Gastrocnemius medialis (tissue), 4 donors: ENCODE measurements around the gene SULF2. TPM values are rescaled to one million over a fixed set of nuclear protein-coding genes. Genes with fewer than 3 reads are reported as not detected.

Source experiments
- ATAC-seq, 2 donors: fragments of 150-250 bp; one replicate each; pipeline ENCODE4 v1.9.1; 2016
- DNase-seq, 2 donors: peaks; one replicate each; pipeline ENCODE4 v3.0.0-alpha.2; 2019
- H3K27ac ChIP-seq, 4 donors: fragments of 200-600 bp; sonication (generic); 1 replicate in 1 of 4; 2 replicates in 3 of 4; pipeline ENCODE4 v1.5.1; 2016 to 2018; ENCODE audit warnings: mild to moderate bottlenecking in 2 of 4, moderate library complexity in 1 of 4
- H3K27me3 ChIP-seq, 3 donors: fragments of 200-600 bp; sonication (generic) in 2 of 3; 1 replicate in 1 of 3; 2 replicates in 2 of 3; pipeline versions ENCODE4 v1.5.1 to v1.6.0; 2016 to 2019; ENCODE audit warnings: mild to moderate bottlenecking in 1 of 3, moderate library complexity in 1 of 3
- H3K36me3 ChIP-seq, 2 donors: fragments of 200-600 bp; sonication (generic) in 1 of 2; one replicate each; pipeline ENCODE4 v1.5.1; 2017 to 2018
- H3K4me1 ChIP-seq, 2 donors: fragments of 200-600 bp; sonication (generic) in 1 of 2; one replicate each; pipeline ENCODE4 v1.5.1; 2016 to 2017; ENCODE audit warnings: mild to moderate bottlenecking in 2 of 2
- H3K4me3 ChIP-seq, 4 donors: fragments of 200-600 bp; sonication (generic) in 3 of 4; 1 replicate in 1 of 4; 2 replicates in 3 of 4; pipeline ENCODE4 v1.5.1; 2016 to 2019; ENCODE audit warnings: mild to moderate bottlenecking in 2 of 4
- H3K9me3 ChIP-seq, 3 donors: fragments of 200-600 bp; sonication (generic) in 2 of 3; 1 replicate in 1 of 3; 2 replicates in 2 of 3; pipeline ENCODE4 v1.5.1; 2016 to 2019
- CTCF ChIP-seq, 5 experiments: fragments of 450-650 bp in 3 of 5; fragments of 200-600 bp in 2 of 5; sonication (generic) in 2 of 5; IDR thresholded peaks in 4 of 5; conservative IDR thresholded peaks in 1 of 5; 1 replicate in 4 of 5; 2 replicates in 1 of 5; pipeline ENCODE4 v1.5.1; 2016 to 2019; ENCODE audit warnings: antibody characterized with exemption in 5 of 5, mild to moderate bottlenecking in 3 of 5, moderate library complexity in 3 of 5
- POLR2A ChIP-seq, 2 donors: fragments of 450-650 bp; IDR thresholded peaks; one replicate each; pipeline ENCODE4 v1.6.1; 2017; ENCODE audit warnings: antibody characterized with exemption in 2 of 2, mild to moderate bottlenecking in 2 of 2, moderate library complexity in 2 of 2
- in situ Hi-C, 4 donors: fragments of 200-750 bp; cut with MboI; loops; one replicate each; pipeline versions ENCODE4 v1.15.0 to v1.8.0; 2017; ENCODE audit warnings: low sequenced_read_pairs in 4 of 4
- intact Hi-C: fragments of 100-400 bp; cut with DNase I; formaldehyde crosslinking; loops from one replicate; pipeline ENCODE4 v1.15.1; 2023; ENCODE audit warnings: low total_unique reads
- total RNA-seq, 4 donors: library from RNA; depleted of rRNA; stranded (reverse); fragments of >200 nt; gene quantifications; one replicate each; pipeline versions ENCODE4 v1.1.0 to v1.2.3, GENCODE V29; 2016

Gene SULF2
- total RNA-seq, 4 donors from 2014 or later: 9.8 to 18.8 (median 16.8) TPM

DNA sequence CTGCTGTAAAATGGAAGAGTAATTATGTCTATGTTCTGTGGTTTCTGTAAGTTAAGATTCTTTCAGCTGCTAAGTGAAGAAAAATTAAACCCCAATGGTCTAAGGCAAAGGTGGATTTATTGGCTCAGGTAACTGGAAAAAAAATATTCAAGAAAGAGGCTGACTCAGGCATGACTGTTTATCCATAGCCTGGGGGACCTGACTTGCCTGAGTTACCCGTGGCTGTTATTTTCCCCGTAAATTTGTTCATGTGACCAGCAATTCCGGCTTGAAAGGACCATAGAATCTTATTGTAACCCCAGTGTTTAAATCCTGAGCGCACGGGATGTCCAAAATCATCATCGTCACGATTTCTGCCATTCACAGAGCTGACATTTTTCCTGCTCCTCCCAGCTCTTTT, 32.3 kb upstream of the SULF2 start:
- no peak overlapping the region for H3K4me3 ChIP-seq
- H3K4me1 ChIP-seq: no peaks in the 10 kb centered on the region
- no peaks in the 10 kb centered on the region for H3K36me3 ChIP-seq
- peaks cover 0 to 4% (median 0%) of the 10 kb centered on the region in 3 donors for H3K9me3 ChIP-seq
- intact Hi-C loops: no loop called here
- no peak overlapping the region for H3K27ac ChIP-seq
- H3K27me3 ChIP-seq: peaks cover 0 to 12% (median 0%) of the 10 kb centered on the region in 3 donors
- in situ Hi-C loops: no loop called here
- no peak for ATAC-seq
- no peak for DNase-seq
- no peak for TF ChIP-seq CTCF (IDR thresholded peaks at IDR 0.05 in 4 of 5, conservative IDR thresholded peaks at IDR 0.05 in 1 of 5)
- no peak for TF ChIP-seq POLR2A (IDR thresholded peaks at IDR 0.05)

GRCh38 chr20:47816487-47817451, 31.5 kb upstream of the SULF2 start:
- Histone ChIP-seq H3K27ac (no peak overlapping the region), H3K9me3 (peaks cover 0 to 4% (median 0%) of the 10 kb centered on the region in 3 donors), H3K27me3 (peaks cover 0 to 12% (median 0%) of the 10 kb centered on the region in 3 donors), H3K36me3 (no peaks in the 10 kb centered on the region), H3K4me3 (no peak overlapping the region), H3K4me1 (no peaks in the 10 kb centered on the region)
- TF ChIP-seq POLR2A (IDR thresholded peaks at IDR 0.05): no peak
- no peak for TF ChIP-seq CTCF (IDR thresholded peaks at IDR 0.05 in 4 of 5, conservative IDR thresholded peaks at IDR 0.05 in 1 of 5)
- ATAC-seq (no peak), DNase-seq (no peak)
- in situ Hi-C loops (no loop called here), intact Hi-C loops (no loop called here)

GRCh38 chr20:47815866-47816265, 30.6 kb upstream of the SULF2 start:
- in situ Hi-C loops (no loop called here), intact Hi-C loops (no loop called here)
- TF ChIP-seq CTCF (IDR thresholded peaks at IDR 0.05 in 4 of 5, conservative IDR thresholded peaks at IDR 0.05 in 1 of 5): no peak
- no peak for TF ChIP-seq POLR2A (IDR thresholded peaks at IDR 0.05)
- Histone ChIP-seq H3K9me3 (peaks cover 0 to 4% (median 0%) of the 10 kb centered on the region in 3 donors), H3K4me3 (no peak overlapping the region), H3K4me1 (no peaks in the 10 kb centered on the region), H3K27me3 (peaks cover 0 to 14% (median 0%) of the 10 kb centered on the region in 3 donors), H3K36me3 (no peaks in the 10 kb centered on the region), H3K27ac (no peak overlapping the region)
- no peak for DNase-seq
- no peak for ATAC-seq

DNA sequence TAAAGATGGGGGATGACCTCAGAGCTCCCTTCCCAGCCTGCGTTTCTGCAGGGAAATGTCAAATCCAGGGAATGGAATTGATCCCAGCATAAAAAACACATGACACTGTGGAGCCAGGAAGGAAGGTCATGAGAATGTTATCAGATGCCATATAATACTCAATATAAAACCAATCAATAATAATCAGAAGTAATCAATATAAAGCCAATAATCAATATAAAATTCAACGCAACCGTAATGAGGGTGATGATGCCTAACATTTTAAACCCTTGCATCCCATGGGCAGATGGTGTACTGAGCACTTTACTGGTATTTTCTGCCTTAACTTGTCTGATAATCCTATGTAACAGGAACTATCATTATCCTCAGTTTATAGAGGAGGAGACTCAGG, 30.1 kb upstream of the SULF2 start:
- Histone ChIP-seq H3K4me3 (no peak overlapping the region), H3K27ac (no peak overlapping the region), H3K27me3 (peaks cover 0 to 16% (median 0%) of the 10 kb centered on the region in 3 donors), H3K9me3 (peaks cover 0 to 4% (median 0%) of the 10 kb centered on the region in 3 donors), H3K4me1 (no peaks in the 10 kb centered on the region), H3K36me3 (no peaks in the 10 kb centered on the region)
- DNase-seq: no peak
- in situ Hi-C loops: no loop called here
- intact Hi-C loops: no loop called here
- ATAC-seq: no peak
- no peak for TF ChIP-seq POLR2A (IDR thresholded peaks at IDR 0.05)
- no peak for TF ChIP-seq CTCF (IDR thresholded peaks at IDR 0.05 in 4 of 5, conservative IDR thresholded peaks at IDR 0.05 in 1 of 5)
